ENCODE data around the gene CYP4F2. TPM values are rescaled to one million over a fixed set of nuclear protein-coding genes. Genes with fewer than 3 reads are reported as not detected.

The CYP4F2 gene
- polyA plus RNA-seq, 1 donor from 2014 or later: not detected

- H3K9me3 ChIP-seq (ENCODE audit: low read length): no peaks in the 10 kb centered on the region
- no peak overlapping the region for H3K4me2 ChIP-seq (ENCODE audit: low read length)
- TF ChIP-seq EZH2 (IDR thresholded peaks at IDR 0.05; ENCODE audit: borderline replicate concordance, insufficient read depth, low read length, poor library complexity, severe bottlenecking) (no peak), TAF1 (IDR thresholded peaks at IDR 0.05; ENCODE audit: low read depth) (no peak), RAD21 (conservative IDR thresholded peaks at IDR 0.05) (no peak), EP300 (conservative IDR thresholded peaks at IDR 0.05; ENCODE audit: poor library complexity, severe bottlenecking) (no peak), CTCF (IDR thresholded peaks at IDR 0.05; ENCODE audit: poor library complexity, severe bottlenecking) (no peak), POLR2AphosphoS5 (IDR thresholded peaks at IDR 0.05) (no peak)
- H3K9me2 ChIP-seq (ENCODE audit: insufficient read depth, low read length): no peaks in the 10 kb centered on the region
- no peak overlapping the region for H3K4me3 ChIP-seq (ENCODE audit: low read length)
- no peaks in the 10 kb centered on the region for H3F3A ChIP-seq (ENCODE audit: insufficient read depth, low read length, poor library complexity, severe bottlenecking)
- H3K79me2 ChIP-seq (replicated peaks; ENCODE audit: insufficient read depth, low read length): no peaks in the 10 kb centered on the region
- H3K36me3 ChIP-seq (ENCODE audit: insufficient read depth, low read length): no peaks in the 10 kb centered on the region
- H3K27me3 ChIP-seq (ENCODE audit: insufficient read depth, low read depth, low read length): no peaks in the 10 kb centered on the region
- H3K27ac ChIP-seq (ENCODE audit: low read length): no peak overlapping the region
- no peaks in the 10 kb centered on the region for H4K20me1 ChIP-seq (ENCODE audit: insufficient read depth)
- no peak overlapping the region for H2AFZ ChIP-seq (ENCODE audit: low read depth, low read length)
- no peak overlapping the region for H3K9ac ChIP-seq (ENCODE audit: low read length)
Observed at GRCh38 chr19:15866636-15867035, 31.2 kb downstream of the CYP4F2 start.

- no peaks in the 10 kb centered on the region for H3K27me3 ChIP-seq (ENCODE audit: insufficient read depth, low read depth, low read length)
- H3K36me3 ChIP-seq (ENCODE audit: insufficient read depth, low read length): no peaks in the 10 kb centered on the region
- H3K4me2 ChIP-seq (ENCODE audit: low read length): no peak overlapping the region
- no peak overlapping the region for H2AFZ ChIP-seq (ENCODE audit: low read depth, low read length)
- H3K79me2 ChIP-seq (replicated peaks; ENCODE audit: insufficient read depth, low read length): no peaks in the 10 kb centered on the region
- no peaks in the 10 kb centered on the region for H3K9me2 ChIP-seq (ENCODE audit: insufficient read depth, low read length)
- no peaks in the 10 kb centered on the region for H4K20me1 ChIP-seq (ENCODE audit: insufficient read depth)
- no peak overlapping the region for H3K9ac ChIP-seq (ENCODE audit: low read length)
- TF ChIP-seq CTCF (IDR thresholded peaks at IDR 0.05; ENCODE audit: poor library complexity, severe bottlenecking): no peak
- TF ChIP-seq EZH2 (IDR thresholded peaks at IDR 0.05; ENCODE audit: borderline replicate concordance, insufficient read depth, low read length, poor library complexity, severe bottlenecking): no peak
- TF ChIP-seq RAD21 (conservative IDR thresholded peaks at IDR 0.05): no peak
- TF ChIP-seq EP300 (conservative IDR thresholded peaks at IDR 0.05; ENCODE audit: poor library complexity, severe bottlenecking): no peak
- TF ChIP-seq POLR2AphosphoS5 (IDR thresholded peaks at IDR 0.05): no peak
- TF ChIP-seq TAF1 (IDR thresholded peaks at IDR 0.05; ENCODE audit: low read depth): no peak
- no peak for TF ChIP-seq SMC3 (conservative IDR thresholded peaks at IDR 0.05; ENCODE audit: poor library complexity)
- no peak for TF ChIP-seq REST (IDR thresholded peaks at IDR 0.05; ENCODE audit: borderline replicate concordance)
- TF ChIP-seq MXI1 (conservative IDR thresholded peaks at IDR 0.05; ENCODE audit: poor library complexity, severe bottlenecking): no peak
- no peaks in the 10 kb centered on the region for H3F3A ChIP-seq (ENCODE audit: insufficient read depth, low read length, poor library complexity, severe bottlenecking)
- H3K9me3 ChIP-seq (ENCODE audit: low read length): no peaks in the 10 kb centered on the region
- no peak overlapping the region for H3K27ac ChIP-seq (ENCODE audit: low read length)
- no peak overlapping the region for H3K4me3 ChIP-seq (ENCODE audit: low read length)
Observed at GRCh38 chr19:15864824-15865223, 33.0 kb downstream of the CYP4F2 start.

All from neural cell (in vitro differentiated cells).